SK-N-SH (cell line): Measurements from ENCODE around the gene PKP4. TPM values are rescaled to one million over a fixed set of nuclear protein-coding genes. Genes with fewer than 3 reads are reported as not detected.

Experiments
- CTCF ChIA-PET: fragments of 300-600, 350-600 bp; formaldehyde crosslinking; extraction: SDS; loops from one replicate; lab custom pipeline; 2021; lab: Yijun Ruan, JAX
- POLR2A ChIA-PET: fragments of 350-600 bp; sonication (Branson Sonifier 250); formaldehyde crosslinking; extraction: SDS; loops from one replicate; lab custom pipeline; 2020; ENCODE audit warnings: antibody characterized with exemption, inconsistent platforms; lab: Yijun Ruan, JAX
- DNase-seq: peaks from one replicate; pipeline ENCODE4 v3.0.0; 2012
- H2AFZ ChIP-seq: fragments of 200-600 bp; sonication (generic); 2 replicates; pipeline ENCODE4 v1.8.1; 2016; ENCODE audit warnings: antibody characterized with exemption, mild to moderate bottlenecking, low read depth
- H3F3A ChIP-seq: fragments of 200-600 bp; sonication (generic); replicated peaks from 2 replicates; pipeline ENCODE3; 2016; ENCODE audit warnings: antibody characterized with exemption, mild to moderate bottlenecking; ENCODE audit not compliant: insufficient read depth
- H3K27ac ChIP-seq, 2 experiments: fragments of 200-500 bp in 1 of 2; fragments of 200-600 bp in 1 of 2; sonication (Bioruptor generic) in 1 of 2; sonication (generic), shearing (Covaris generic) in 1 of 2; 2 replicates each; pipeline versions ENCODE4 v1.5.1 to v1.6.1; 2014 to 2016; ENCODE audit warnings: low read depth in 2 of 2, inconsistent platforms in 1 of 2, low read length in 1 of 2, mild to moderate bottlenecking in 1 of 2, mixed read lengths in 1 of 2
- H3K27me3 ChIP-seq: fragments of 200-600 bp; sonication (generic), shearing (Covaris generic); 2 replicates; pipeline ENCODE4 v1.6.1; 2016; ENCODE audit warnings: mixed run types; ENCODE audit not compliant: insufficient read depth
- H3K36me3 ChIP-seq, 2 experiments: fragments of 200-500 bp in 1 of 2; fragments of 200-600 bp in 1 of 2; sonication (Bioruptor generic) in 1 of 2; sonication (generic) in 1 of 2; replicated peaks in 1 of 2; 2 replicates each; pipeline versions ENCODE3 to v1.5.1; 2014 to 2016; ENCODE audit warnings: low read length in 1 of 2, mild to moderate bottlenecking in 1 of 2; ENCODE audit not compliant: insufficient read depth in 2 of 2, control insufficient read depth in 1 of 2
- H3K4me1 ChIP-seq, 2 experiments: fragments of 200-500 bp in 1 of 2; fragments of 200-600 bp in 1 of 2; sonication (Bioruptor generic) in 1 of 2; sonication (generic), shearing (Covaris generic) in 1 of 2; 2 replicates each; pipeline versions ENCODE4 v1.5.1 to v1.6.1; 2014 to 2016; ENCODE audit warnings: low read depth in 1 of 2, low read length in 1 of 2, mixed run types in 1 of 2; ENCODE audit not compliant: insufficient read depth in 2 of 2, control insufficient read depth in 1 of 2
- H3K4me2 ChIP-seq: fragments of 200-600 bp; sonication (generic), shearing (Covaris generic); 2 replicates; pipeline ENCODE4 v1.6.1; 2017; ENCODE audit warnings: mixed run types
- H3K4me3 ChIP-seq, 2 experiments: fragments of 200-500 bp in 1 of 2; fragments of 200-600 bp in 1 of 2; sonication (Bioruptor generic) in 1 of 2; sonication (generic), shearing (Covaris generic) in 1 of 2; 2 replicates each; pipeline versions ENCODE4 v1.5.1 to v1.8.1; 2014 to 2016; ENCODE audit warnings: low read depth in 2 of 2, inconsistent platforms in 1 of 2, low read length in 1 of 2, mild to moderate bottlenecking in 1 of 2, mixed read lengths in 1 of 2, moderate library complexity in 1 of 2
- H3K79me2 ChIP-seq: fragments of 200-600 bp; sonication (generic); 2 replicates; pipeline ENCODE4 v1.8.1; 2017; ENCODE audit warnings: mild to moderate bottlenecking; ENCODE audit not compliant: insufficient read depth
- H3K9ac ChIP-seq: fragments of 200-600 bp; sonication (generic); 2 replicates; pipeline ENCODE4 v1.6.1; 2017; ENCODE audit warnings: mixed run types
- H3K9me2 ChIP-seq: fragments of 200-600 bp; sonication (generic); 2 replicates; pipeline ENCODE4 v1.6.1; 2017; ENCODE audit warnings: mixed run types
- H3K9me3 ChIP-seq: fragments of 200-600 bp; sonication (generic); 2 replicates; pipeline ENCODE4 v1.6.1; 2017; ENCODE audit warnings: mixed run types, mild to moderate bottlenecking, moderate library complexity
- H4K20me1 ChIP-seq: fragments of 200-600 bp; sonication (generic); 2 replicates; pipeline ENCODE4 v1.6.1; 2017; ENCODE audit warnings: mild to moderate bottlenecking, mixed run types; ENCODE audit not compliant: insufficient read depth
- ELF1 ChIP-seq: IDR thresholded peaks from 2 replicates; pipeline ENCODE4 v1.4.0; 2012
- EP300 ChIP-seq, 2 experiments: IDR thresholded peaks; 2 replicates each; pipeline versions ENCODE4 v1.4.0 to v1.6.1; 2012; ENCODE audit warnings: borderline replicate concordance in 1 of 2, low read depth in 1 of 2, low read length in 1 of 2
- EZH2phosphoT487 ChIP-seq: fragments of 200-600 bp; sonication (generic); IDR thresholded peaks from 2 replicates; pipeline ENCODE4 v1.6.1; 2017; ENCODE audit warnings: low read depth, mixed run types, mild to moderate bottlenecking, antibody characterized with exemption, moderate library complexity, borderline replicate concordance
- FOSL2 ChIP-seq: IDR thresholded peaks from 2 replicates; pipeline ENCODE4 v1.4.0; 2012; ENCODE audit warnings: low read depth, mild to moderate bottlenecking, moderate library complexity, borderline replicate concordance
- JUND ChIP-seq: IDR thresholded peaks from 2 replicates; pipeline ENCODE4 v1.4.0; 2012
- NRF1 ChIP-seq: IDR thresholded peaks from 2 replicates; pipeline ENCODE4 v1.6.1; 2012; ENCODE audit warnings: low read depth, mild to moderate bottlenecking, low read length
- POLR2AphosphoS5 ChIP-seq: IDR thresholded peaks from 2 replicates; pipeline ENCODE4 v1.6.1; 2012; ENCODE audit warnings: low read depth, low read length
- TCF12 ChIP-seq: IDR thresholded peaks from 2 replicates; pipeline ENCODE4 v1.4.0; 2012
- YY1 ChIP-seq: IDR thresholded peaks from 2 replicates; pipeline ENCODE4 v1.4.0; 2012; ENCODE audit warnings: low read depth, mild to moderate bottlenecking
- WGBS: methylation state at CpG from one replicate; pipeline ENCODE4 v1.1.6; 2017; ENCODE audit warnings: low lambda C conversion rate; 5-methylcytosine and 5-hydroxymethylcytosine counted together
- polyA plus RNA-seq, 3 experiments: library from polyadenylated mRNA; depleted of rRNA; stranded (reverse); fragments of >200 nt; gene quantifications; 2 replicates each; pipeline ENCODE4 v1.2.3, GENCODE V29; 2012
- TF ChIP-seq, protein P1 (sequence below): fragments of 150-350 bp; IDR thresholded peaks from 2 replicates; pipeline ENCODE4 v1.6.1; 2017; ENCODE audit warnings: antibody characterized with exemption, low read length, low read depth, borderline replicate concordance
- TF ChIP-seq, protein P2 (sequence below): IDR thresholded peaks from 2 replicates; pipeline ENCODE4 v1.4.0; 2012; ENCODE audit warnings: low read depth, borderline replicate concordance
- TF ChIP-seq, protein P3 (sequence below): fragments of 150-350 bp; IDR thresholded peaks from 2 replicates; pipeline ENCODE4 v1.6.1; 2016; ENCODE audit warnings: mild to moderate bottlenecking, low read depth, low read length

Gene PKP4
- polyA plus RNA-seq, 1 of the 3 experiments (the other 2 are of a cell fraction), result 10.9 TPM

DNA sequence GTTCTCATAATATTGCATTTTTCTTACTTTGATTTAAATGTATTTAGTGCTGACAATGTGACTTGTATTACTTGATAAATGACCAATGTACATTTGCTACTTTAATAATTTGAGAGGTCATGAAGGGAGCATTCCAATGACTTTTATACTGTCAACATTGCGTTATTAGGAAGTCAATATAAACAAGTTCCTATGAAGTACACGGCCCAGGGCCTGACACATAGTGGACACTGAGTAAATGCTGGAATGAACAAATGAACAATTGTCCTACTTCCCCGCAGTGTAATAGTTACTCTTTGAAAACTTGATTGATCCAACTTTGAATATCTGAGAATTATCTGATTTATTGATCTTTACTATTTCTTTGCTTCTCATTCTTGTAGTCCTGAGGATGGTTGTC lies 47.3 kb downstream of the PKP4 start:
- no peak overlapping the region for H2AFZ ChIP-seq
- TF ChIP-seq POLR2AphosphoS5 (no peak), YY1 (no peak), JUND (no peak), FOSL2 (no peak), TCF12 (no peak), ELF1 (no peak), NRF1 (no peak)
- TF ChIP-seq, protein P1, sequence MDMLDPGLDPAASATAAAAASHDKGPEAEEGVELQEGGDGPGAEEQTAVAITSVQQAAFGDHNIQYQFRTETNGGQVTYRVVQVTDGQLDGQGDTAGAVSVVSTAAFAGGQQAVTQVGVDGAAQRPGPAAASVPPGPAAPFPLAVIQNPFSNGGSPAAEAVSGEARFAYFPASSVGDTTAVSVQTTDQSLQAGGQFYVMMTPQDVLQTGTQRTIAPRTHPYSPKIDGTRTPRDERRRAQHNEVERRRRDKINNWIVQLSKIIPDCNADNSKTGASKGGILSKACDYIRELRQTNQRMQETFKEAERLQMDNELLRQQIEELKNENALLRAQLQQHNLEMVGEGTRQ, result no peak
- H3K4me2 ChIP-seq, result no peak overlapping the region
- H3K9me2 ChIP-seq, result no peaks in the 10 kb centered on the region
- no peak for DNase-seq
- H3K79me2 ChIP-seq, result peaks cover 44% of the 10 kb centered on the region; the same call in 1 of the 2 replicates
- CTCF ChIA-PET, result no interaction called here
- H3F3A ChIP-seq, result peaks cover 16% of the 10 kb centered on the region
- no peak overlapping the region for H3K9ac ChIP-seq
- peaks cover 15 to 26% of the 10 kb centered on the region in 2 experiments; a peak in 3 of 4 replicates for H3K4me1 ChIP-seq
- H3K27ac ChIP-seq, result no peak overlapping the region
- 84% methylated on average over 3 of the region's 3 CpGs for WGBS
- H3K4me3 ChIP-seq, result no peak overlapping the region
- POLR2A ChIA-PET, result no interaction called here
- no peaks in the 10 kb centered on the region for H3K27me3 ChIP-seq
- H3K9me3 ChIP-seq, result no peaks in the 10 kb centered on the region
- no peaks in the 10 kb centered on the region for H3K36me3 ChIP-seq
- no peaks in the 10 kb centered on the region for H4K20me1 ChIP-seq

DNA sequence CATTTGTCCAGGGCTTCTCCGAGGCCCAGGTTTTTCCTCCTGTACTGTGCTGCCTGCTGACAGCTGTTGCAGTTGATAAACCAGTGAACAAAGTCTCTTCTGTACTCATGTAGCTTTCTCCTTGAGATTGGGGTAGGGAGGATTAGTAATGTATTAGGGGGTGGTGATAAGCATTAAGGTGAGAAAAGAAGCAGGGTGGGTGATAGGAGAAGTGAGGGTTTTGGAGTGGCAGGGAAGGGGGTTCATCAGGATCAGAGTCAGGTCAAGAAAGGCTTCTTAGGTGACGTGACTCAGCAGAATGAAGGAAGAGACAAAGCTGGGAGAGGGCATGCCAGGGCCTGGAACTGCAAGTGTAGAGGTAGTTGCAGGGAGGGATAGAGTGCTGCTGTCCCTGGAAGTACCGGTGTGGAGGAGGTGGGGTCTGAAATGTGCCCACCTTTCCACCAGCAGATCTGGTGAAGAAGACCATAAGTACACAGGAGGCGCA lies 48.7 kb downstream of the PKP4 start:
- 89% methylated on average over 4 of the region's 4 CpGs for WGBS
- no peak for TF ChIP-seq EZH2phosphoT487
- Histone ChIP-seq H3K27ac (no peak overlapping the region), H3K9ac (no peak overlapping the region), H3F3A (peaks cover 23% of the 10 kb centered on the region), H4K20me1 (no peaks in the 10 kb centered on the region), H3K4me2 (no peak overlapping the region), H3K9me3 (no peaks in the 10 kb centered on the region), H3K36me3 (no peaks in the 10 kb centered on the region), H3K4me3 (no peak overlapping the region), H3K4me1 (peaks cover 11 to 26% of the 10 kb centered on the region in 2 experiments; a peak in 3 of 4 replicates), H3K9me2 (no peaks in the 10 kb centered on the region), H3K27me3 (no peaks in the 10 kb centered on the region), H3K79me2 (peaks cover 39% of the 10 kb centered on the region; the same call in 1 of the 2 replicates), H2AFZ (no peak overlapping the region)
- no peak for DNase-seq
- ChIA-PET CTCF (interaction anchor here (0.8 to 1.2 kb wide), 5 partner anchors 12 to 326 kb away, joined by 3 to 5 read pairs (median 3); no protein-coding TSS in a partner anchor), POLR2A (no interaction called here)

DNA sequence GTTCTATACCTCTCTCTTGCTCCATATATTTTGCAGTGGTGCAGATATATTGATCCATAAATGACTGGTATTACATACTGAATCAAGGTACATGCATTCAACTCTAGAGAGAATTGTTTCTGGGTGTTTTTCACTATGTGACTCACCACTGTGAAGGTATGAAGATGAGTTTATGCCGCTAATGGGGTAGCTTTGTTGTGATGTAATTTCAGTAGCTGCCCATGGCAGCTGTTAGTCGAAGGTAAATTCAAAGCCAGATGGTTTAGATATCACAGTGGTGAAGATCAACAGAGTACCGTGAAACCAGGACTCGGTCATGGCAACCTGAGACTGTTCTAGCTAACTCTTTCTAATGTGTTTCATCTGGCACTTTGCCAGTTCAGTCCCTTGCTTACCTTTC lies 50.4 kb downstream of the PKP4 start:
- 93% methylated on average over 4 of the region's 4 CpGs for WGBS
- Histone ChIP-seq H3K4me1 (peaks cover 2 to 19% of the 10 kb centered on the region in 2 experiments; a peak in 3 of 4 replicates), H3K9me2 (no peaks in the 10 kb centered on the region), H3K4me3 (no peak overlapping the region), H2AFZ (no peak overlapping the region), H3K27me3 (no peaks in the 10 kb centered on the region), H3F3A (peaks cover 21% of the 10 kb centered on the region), H3K27ac (no peak overlapping the region), H3K36me3 (no peaks in the 10 kb centered on the region), H3K9me3 (no peaks in the 10 kb centered on the region), H3K79me2 (peaks cover 39% of the 10 kb centered on the region; the same call in 1 of the 2 replicates), H3K9ac (no peak overlapping the region), H4K20me1 (no peaks in the 10 kb centered on the region), H3K4me2 (no peak overlapping the region)
- POLR2A ChIA-PET, result interaction anchor here (0.6 kb wide), 1 partner anchor 23 kb away, joined by 4 read pairs; no protein-coding TSS in a partner anchor
- CTCF ChIA-PET, result no interaction called here
- TF ChIP-seq, protein P2, sequence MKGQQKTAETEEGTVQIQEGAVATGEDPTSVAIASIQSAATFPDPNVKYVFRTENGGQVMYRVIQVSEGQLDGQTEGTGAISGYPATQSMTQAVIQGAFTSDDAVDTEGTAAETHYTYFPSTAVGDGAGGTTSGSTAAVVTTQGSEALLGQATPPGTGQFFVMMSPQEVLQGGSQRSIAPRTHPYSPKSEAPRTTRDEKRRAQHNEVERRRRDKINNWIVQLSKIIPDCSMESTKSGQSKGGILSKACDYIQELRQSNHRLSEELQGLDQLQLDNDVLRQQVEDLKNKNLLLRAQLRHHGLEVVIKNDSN, result no peak
- TF ChIP-seq, protein P3, sequence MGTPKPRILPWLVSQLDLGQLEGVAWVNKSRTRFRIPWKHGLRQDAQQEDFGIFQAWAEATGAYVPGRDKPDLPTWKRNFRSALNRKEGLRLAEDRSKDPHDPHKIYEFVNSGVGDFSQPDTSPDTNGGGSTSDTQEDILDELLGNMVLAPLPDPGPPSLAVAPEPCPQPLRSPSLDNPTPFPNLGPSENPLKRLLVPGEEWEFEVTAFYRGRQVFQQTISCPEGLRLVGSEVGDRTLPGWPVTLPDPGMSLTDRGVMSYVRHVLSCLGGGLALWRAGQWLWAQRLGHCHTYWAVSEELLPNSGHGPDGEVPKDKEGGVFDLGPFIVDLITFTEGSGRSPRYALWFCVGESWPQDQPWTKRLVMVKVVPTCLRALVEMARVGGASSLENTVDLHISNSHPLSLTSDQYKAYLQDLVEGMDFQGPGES, result no peak
- TF ChIP-seq EP300 (IDR thresholded peaks at IDR 0.05; ENCODE audit: borderline replicate concordance in 1 of 2, low read depth in 1 of 2, low read length in 1 of 2), result no peak
- DNase-seq, result no peak
